GM18499 (cell line): Measurements from ENCODE around the gene NFKBIE.

Experiments used
- ATAC-seq: cut with Tn5 transposase; IDR thresholded peaks from one replicate; pipeline ENCODE4 v1.9.1; 2021; ENCODE audit warnings: moderate number of reproducible peaks; ENCODE audit not compliant: insufficient read depth, unreplicated experiment

The NFKBIE gene

DNA sequence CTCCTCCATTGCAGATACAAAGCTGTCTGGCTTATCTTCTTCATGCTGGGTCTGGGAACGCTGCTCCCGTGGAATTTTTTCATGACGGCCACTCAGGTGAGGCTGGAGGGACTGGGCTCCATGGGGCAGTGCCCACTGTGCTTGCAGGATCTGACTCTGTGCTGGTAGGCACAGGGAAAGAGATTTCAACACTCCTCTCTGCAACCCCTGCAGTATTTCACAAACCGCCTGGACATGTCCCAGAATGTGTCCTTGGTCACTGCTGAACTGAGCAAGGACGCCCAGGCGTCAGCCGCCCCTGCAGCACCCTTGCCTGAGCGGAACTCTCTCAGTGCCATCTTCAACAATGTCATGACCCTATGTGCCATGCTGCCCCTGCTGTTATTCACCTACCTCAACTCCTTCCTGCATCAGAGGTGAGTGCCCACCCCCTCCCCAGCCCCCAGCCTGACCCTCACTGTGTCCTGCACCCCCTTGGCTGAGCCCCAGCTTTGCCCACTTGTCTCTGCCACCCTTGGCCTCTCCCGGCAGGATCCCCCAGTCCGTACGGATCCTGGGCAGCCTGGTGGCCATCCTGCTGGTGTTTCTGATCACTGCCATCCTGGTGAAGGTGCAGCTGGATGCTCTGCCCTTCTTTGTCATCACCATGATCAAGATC, 35.8 kb downstream of the NFKBIE start:
- ATAC-seq = no peak

DNA sequence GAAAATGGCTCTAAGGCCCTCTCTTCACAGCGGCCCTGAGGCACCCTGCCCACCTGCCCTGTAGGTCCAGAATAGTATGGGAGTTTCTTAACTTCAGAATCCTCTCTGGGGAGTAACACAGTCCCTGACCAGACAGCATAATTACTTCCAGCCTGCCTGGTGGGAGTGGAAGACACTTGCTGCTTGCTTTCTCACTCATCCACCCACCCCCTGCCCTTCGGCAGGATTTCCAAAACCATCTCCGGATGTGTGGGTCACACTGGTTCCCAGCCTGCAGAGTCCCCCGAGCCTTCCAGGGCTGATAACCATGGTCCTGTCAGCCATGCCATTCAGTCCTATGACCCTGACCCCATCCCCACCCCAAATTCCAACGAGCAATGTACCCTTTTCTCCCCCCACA, 36.5 kb downstream of the NFKBIE start:
- no peak for ATAC-seq

DNA sequence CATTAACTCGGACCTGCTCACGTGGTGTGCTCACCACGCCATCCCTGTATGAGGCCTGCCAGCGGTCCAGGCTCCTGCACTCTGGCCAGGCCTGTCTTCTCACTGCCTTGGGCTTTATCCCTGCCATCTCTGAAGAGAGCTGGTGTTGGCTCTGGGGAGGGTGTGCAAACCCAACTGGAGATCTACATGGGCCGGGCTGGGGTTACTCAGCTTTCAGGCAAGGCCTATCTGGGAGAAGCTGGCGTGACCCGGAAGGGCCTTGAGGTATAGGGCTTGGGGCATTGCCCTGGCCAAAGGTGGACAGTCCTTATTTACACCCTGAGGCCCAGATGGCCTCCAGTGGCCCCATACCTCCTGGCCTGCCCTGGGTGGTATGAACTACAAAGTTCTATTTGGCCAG, 36.9 kb downstream of the NFKBIE start:
- no peak for ATAC-seq

DNA sequence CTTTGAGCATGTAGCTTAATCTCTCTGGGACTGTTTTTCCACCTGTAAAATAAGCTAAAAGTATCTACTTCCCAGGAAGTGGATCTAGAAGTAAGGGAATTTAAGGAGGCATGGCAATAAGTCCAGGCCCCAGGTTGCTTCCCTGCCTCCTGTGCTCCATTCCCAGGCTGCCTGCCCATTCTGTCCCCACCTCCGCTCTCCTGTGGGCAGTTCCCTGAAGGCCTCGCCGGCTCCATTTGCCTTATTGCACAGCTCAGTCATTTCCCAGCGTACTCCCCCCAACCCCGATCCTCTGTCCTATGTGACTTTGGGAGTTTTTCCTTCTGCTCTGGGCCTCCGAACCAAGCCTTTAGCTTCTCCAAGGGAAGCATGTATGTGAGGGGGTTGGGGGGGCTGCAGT, 37.3 kb downstream of the NFKBIE start:
- ATAC-seq = no peak

DNA sequence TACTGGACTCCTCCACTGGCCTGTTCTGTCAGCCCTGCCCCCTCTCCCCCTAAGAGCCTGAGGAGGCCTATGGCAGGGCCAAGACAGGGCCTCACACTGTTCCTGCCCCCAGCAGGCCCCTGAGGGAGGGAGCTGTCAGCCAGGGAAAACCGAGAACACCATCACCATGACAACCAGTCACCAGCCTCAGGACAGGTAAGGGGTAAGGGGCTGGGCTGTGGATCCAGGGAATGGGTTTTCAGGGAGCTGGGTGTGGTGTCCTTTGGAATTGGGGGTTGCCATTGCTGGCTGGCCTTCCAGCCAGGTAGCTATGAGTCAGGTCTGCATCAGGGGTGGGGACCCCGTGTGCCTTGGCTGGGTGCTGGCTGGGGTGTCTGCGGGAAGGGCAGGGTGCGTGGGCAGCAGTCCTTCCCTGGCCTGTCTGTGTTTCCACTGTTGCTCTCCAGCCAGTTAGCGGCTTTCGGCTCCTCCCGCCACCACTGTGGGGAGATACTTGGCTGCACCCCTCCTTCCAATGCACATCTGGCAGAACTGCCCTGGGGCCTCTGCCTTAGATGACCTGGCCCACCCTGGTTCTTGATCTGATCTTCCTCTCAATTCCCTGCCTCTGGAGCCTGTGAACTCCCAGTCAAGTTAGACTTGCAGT, 38.1 kb downstream of the NFKBIE start:
- ATAC-seq = no peak

DNA sequence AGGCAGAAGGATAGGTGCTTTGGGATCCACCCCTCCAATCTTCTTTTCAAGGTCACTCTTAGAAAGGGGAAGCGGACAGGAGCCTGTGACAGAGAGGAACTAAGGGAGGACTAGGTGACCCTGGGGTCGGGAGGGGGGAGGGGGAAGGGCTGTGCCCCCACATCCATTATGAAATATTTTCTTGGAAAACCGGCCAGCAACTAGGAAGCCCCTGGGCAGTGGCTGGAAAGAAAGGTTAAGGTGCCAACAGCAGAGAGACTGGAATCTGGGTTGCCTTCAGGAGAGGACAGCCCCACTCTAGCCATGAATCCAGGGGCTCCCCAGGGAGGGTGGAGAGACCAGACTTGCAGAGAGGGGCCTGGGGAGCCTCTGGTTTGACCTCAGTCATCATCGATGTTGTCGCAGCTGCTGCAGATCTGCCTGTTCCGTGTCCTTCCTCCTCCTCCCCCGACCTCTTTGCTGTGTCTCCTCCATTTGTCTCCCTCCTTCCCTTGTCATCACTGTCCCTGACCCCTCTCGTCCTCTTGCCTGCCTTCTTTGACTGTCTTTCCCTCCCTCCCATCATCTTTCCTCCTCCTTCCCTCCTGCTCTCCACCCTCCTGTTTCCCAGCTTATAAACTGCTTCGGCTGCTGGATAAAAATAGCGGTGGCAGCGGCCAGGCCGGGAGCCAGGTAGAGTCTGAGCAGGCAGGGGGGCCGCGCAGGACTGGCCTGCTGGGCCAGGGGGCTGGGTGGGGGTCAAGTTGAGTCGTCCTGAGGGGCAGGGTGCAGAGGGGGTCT, 38.8 kb downstream of the NFKBIE start:
- no peak for ATAC-seq

DNA sequence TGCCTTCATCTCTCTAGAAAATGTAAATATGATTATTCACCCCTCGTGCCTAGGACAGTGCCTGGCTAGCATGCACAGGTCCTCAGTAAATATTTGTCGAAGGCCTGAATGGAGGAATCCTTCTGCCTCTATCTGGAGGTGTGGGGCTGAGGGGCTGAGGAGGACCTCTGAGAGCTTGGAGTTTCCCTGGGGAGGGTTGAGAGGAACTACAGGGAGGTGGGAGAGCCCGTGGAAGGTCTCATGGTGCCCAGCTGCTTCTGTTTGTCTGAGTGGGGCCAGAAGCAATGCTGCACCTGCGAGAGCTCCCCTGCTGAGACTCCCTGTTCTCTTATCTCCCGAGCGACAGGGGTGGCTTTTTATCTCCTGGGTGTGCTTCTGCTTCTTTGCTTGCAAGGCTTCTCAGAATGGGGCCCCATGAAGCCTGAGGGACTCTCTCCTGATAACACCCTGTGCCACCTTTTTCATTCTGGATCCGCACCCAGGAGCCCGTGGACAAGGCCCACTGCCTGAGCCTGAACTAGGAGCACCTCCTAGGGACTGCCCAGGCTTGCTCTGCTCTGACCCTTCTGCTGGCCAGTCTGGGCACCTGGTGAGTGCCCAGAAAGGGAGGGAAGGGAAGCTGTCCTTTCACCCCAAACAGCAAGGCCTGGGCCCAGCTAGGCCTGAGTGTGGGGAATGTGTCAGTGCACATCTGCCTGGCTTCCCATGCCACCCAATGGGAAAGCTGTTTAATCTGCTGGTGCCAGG, 39.6 kb downstream of the NFKBIE start:
- no peak for ATAC-seq

DNA sequence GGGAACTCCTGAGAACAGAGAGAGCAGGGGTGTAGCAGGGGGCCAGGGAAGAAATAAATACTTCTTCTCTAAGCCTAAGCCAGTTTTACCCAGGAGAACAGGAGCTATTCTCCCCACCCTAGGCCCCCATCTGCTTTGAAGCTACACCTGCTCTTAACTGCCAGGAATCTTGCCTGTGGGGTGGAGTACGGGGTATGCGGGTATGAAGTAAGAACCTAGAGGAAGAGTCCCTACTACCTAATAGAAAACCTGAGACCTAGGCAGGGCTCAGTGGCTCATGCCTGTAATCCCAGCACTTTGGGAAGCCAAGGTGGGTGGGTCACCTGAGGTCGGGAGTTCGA, 40.4 kb downstream of the NFKBIE start:
- no peak for ATAC-seq

DNA sequence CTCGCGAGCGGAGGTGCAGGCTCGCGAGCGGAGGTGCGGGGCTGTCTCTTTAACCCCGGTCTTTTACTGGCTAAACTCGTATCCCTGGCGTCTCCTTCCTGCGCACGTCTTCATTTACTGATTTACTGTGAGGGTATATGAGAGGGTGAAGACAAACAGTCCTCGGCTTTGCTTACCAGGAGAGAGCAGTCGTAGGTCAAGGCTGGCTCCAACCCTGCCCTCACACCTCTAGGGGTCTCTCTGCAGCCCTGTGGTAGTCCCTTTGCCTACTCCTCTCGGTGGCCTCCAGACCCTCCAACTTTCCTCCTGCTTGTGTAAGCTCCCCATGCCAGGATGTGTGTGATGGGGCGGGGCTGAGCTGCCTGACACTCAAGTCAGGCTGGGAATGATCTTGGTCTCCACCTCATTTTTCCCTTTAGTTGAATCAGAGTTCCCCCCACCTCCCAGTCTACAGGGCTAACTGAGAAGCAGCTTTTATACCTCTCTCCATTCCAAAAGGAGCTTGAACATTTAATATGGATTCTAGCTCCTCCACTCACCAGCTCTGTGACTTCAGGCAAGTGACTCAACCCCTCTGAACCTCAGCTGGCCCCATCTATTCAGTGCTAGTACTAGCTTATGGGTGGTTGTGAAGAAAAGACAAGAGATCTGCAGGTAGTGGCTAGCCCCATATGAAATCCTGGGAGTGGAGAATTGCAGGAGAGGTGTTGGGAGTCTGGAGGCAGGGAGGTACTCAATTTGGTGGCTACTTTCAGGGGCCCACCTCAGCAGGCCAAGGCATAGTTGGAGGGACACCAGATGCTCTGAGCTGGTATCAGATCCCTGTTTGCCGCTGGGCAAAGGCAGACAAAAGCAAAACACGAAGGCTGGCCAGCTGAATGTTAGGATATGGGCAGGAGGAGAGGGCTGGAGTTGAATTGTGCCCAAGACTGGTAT, 41.1 kb downstream of the NFKBIE start:
- ATAC-seq = no peak

DNA sequence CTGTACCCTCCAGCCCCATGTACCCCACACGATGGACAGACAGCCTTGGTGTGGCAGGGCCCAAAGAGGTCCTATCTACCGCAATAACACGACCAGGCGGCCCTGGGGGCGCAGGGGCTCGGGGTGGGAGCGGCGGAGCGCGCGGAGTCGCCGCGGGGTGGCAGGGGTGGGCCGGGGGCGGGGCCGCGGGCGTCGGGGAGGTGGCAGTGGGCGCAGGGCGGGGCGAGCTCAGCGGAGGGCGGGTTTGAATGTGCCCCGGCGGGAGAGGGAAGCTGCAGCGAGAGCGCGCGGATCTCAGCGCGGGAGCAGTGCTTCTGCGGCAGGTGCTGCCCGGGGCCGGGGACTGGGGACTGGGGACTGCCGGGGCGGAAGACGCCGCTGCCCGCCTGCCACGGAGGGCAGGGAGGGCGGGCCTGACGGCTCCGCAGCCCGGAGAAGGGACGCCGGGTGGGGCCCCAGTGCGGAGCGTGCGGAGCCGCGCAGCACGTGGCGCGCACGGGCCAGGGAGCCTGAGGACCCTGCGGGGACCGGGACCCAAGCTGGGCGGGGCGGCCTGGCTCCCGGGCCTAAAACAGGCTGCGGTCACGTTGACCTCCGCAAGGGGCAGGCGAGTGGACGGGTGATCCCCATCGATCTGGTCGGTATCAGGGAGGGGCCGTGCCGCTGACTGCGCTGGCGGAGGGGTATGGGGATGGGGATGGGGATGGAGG, 41.9 kb downstream of the NFKBIE start, which contains the start of gene SLC29A1:
Gene SLC29A1, plus strand, starts transcription at position 277 of the 710 bp plus-strand sequence. CDS start 3,719 bp downstream, outside the sequence.
- no peak for ATAC-seq

DNA sequence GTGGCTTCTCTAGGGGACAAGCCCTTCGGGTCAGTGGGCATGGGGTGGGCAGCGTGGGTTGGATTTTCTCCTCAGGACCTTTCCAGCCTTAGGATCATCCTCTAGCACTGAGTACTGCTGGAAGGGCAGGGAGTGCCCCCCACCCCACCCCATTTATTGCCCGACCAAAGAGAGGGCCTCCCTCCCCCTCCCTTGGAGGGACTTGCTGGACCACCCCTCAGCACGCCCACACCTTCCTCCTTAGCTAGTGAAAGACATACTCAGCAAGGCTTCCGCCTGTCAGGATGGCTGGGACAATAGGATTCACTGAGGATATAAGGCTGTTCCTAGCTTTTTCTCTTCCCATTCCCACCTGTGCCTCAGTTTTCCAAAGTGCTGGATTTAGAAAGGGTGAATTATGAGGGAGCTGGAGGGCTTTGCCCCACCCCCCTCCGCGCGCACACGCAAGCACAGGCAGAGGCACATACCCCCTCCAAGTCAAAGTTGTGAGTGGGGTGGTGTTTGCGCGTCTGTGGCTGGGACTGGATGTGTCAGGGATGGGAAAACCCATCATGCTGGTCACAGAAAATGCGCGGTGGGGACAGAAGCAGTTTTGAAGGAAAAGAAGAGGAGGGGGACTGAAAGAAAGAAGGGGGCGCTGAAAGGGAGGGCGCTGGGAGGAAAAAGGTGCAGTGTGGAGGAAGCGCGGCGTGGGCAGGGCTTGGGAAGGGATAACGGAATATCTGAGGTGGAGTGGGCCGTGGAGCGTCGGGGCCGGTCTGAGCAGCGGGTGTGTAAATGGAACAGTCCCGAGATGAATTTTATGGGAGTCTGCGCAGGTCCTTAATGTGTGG, 42.6 kb downstream of the NFKBIE start:
- ATAC-seq = no peak

DNA sequence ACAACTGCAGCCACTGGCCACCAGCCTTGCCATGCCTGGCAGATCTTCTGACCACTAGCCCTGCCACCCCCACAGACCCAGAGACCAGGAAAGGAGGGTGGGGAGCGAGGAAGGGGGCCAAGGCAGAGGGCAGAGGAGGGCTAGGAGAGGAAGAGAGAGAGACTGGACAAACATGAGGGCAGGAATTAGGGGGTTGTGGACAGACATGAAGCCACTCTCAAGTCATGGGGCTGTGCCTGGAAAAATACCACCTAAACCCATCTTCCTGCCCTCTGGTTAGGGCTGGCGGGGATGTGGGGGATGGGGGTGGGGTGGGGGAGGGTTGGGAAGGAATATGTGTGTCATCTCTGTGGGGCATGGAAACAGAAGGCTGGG, 43.4 kb downstream of the NFKBIE start:
- ATAC-seq = no peak

DNA sequence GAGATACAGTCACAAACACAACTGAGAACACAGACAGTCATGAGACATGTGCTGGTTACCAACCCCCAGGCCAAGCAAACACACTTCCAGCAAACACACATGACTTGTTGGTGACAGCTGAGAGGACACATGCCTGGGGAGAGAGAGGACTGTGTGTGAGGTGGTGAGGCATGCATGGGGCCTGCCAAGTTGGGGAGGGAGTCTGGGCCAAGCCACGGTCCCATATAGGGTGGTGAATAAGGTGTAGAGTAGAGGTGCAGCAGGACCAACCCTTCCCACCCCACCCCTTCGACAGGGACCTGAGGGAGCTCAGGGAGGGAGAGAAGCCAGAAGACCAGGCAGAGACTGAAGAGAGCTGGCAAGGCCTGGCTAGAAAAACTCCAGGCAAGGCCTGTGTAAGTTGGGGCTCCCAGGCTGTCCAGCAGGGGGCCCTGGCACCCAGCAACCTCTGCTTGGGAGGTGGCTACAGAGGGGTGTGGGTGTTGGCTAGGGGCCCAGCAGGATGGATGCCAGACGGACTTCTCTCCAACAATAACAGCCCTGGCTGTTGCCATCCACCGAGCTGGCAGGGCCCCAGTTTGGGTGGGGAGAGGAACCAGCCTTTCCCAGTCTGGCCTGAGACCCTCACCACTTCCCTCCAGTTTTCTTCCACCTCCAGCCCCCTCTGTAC, 43.9 kb downstream of the NFKBIE start:
- ATAC-seq = no peak

DNA sequence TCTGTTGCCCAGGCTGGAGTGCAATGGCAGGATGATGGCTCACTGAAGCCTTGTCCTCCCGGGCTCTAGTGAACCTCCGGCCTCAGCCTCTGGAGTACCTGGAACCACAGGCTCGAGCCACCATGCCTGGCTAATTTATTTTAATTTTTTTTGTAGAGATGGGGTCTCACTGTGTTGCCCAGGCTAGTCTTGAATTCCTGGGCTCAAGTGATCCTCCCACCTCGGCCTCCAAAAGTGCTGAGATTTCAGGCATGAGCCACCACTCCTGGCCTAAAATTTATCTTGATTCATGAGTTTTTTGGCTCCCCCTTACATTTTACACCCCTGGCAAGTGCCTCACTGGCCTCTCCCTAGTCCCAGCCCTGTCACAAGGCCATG, 44.4 kb downstream of the NFKBIE start:
- no peak for ATAC-seq

DNA sequence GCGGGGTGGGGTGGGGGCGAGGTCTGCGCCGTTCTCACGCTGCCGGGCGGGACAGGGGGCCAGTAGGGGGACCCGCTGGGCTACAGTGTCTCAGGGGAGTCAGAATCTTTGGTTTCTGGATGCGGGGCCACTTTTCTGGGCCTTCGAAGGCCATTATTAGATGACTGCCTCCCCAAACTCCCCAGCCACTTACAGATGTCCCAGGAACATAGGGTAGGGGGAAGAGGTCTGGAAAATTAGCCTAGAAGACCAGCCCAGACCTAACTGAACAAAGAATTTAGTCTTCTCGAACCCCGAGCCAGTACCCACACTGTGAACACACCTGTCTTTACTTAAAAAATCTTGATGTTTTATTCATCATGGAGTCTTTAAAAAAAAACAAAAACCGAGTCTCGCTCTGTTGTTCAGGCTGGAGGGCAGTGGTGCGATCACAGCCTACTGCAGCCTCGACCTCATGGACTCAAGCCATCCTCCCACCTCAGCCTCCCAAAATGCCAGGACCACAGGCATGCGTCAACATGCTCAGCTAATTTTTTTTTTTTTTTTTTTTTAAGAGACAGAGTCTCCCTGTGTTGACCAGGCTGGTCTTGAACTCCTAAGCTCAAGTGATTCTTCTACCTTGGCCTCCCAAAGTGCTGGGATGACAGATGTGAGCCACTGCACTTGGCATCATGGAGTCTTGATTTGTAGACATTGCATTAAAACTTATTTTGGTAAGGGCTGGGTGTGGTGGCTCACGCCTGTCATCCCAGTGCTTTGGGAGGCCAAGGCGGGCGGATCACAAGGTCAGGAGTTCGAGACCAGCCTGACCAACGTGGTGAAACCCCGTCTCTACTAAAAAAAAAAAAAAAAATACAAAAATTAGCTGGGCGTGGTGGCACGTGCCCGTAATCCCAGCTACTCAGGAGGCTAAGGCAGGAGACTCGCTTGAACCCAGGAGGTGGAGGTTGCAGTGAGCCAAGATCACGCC, 45.3 kb downstream of the NFKBIE start:
- no peak for ATAC-seq

DNA sequence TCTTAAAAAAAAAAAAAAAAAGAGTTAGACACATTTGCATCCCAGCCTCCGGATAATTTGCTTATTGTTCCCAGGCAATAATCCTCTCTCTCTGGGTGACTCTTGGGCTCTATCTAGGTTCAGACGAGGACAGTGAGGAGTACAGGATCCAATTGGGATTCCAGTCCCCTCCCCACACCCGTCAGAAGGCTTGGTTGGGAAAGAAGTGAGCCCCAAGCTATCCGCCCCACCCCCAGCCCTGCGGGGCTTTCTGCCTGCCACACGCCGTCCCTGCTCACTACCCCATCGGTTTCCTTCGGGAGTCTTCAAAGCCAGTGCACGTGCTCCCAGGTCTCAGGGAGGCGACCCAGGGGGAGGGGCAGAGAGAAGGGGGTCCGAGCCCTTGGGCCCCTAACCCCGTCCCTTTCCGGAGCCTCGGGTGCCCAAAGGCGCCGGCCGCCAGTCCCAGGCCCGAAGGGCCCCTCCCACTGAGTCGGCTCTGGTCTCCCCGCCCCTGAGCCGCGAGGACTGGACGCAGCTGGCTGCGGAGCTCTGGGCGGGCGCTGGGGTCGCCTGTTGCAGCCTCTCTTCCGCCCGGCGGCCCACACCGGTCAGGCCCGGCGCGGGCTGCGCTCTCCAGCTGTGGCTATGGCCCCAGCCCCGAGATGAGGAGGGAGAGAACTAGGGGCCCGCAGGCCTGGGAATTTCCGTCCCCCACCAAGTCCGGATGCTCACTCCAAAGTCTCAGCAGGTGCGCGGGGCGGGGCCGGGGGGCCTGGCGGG, 46.1 kb downstream of the NFKBIE start:
- ATAC-seq = no peak
